ENCODE results near the gene C2CD2.

C2CD2 gene

DNA sequence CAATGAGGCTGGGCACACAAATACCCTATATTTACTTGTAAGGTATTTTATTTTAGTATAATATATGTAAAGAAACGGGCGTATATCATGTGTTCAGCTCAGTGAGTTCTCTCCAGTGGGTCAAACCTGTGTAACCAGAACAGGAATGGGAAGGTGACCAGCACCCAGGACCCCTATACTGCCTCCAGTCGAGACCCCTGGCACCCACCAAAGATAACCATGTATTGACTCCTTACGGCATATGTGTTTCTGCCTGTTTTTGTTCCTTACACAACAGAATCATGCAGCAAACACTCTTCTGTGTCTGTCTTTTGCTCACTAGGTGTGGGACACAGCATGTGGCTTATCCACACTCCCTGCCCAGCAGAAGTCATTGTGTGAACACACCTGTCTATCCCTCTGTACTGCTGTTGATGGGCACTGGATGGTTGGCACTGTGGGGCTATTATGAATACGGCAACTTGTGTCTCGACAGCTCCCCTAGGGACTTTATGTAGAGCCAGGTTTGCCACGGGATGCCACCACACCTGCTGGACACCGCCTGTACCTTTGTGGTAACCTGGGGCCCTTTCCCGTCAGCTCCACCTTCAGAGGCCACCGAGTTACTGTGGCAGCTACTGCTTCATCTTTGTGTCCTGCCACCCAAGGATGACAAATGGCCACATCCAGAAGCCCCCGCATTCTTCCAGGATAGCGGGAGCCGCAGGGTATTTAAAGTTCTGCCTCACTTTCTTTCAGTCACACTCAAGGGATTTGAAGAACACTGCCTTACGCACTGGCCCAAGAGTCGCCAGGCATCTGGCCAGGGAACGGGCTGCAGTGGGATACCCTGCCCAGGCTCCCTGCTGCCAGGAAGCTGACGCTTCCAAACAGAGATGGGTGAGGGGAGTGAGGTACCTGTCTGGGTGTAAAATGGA is 23.5 kb upstream of the C2CD2 start:
- no peaks in the 10 kb centered on the region for H3K27me3 ChIP-seq (ENCODE audit: insufficient read depth, poor library complexity, severe bottlenecking)
- TF ChIP-seq POLR2AphosphoS5 (IDR thresholded peaks at IDR 0.05; ENCODE audit: low read depth) (no peak), GABPA (IDR thresholded peaks at IDR 0.05; ENCODE audit: low read depth) (no peak), SPI1 (IDR thresholded peaks at IDR 0.05; ENCODE audit: borderline replicate concordance, low read depth) (no peak)
- TF ChIP-seq, protein P1, sequence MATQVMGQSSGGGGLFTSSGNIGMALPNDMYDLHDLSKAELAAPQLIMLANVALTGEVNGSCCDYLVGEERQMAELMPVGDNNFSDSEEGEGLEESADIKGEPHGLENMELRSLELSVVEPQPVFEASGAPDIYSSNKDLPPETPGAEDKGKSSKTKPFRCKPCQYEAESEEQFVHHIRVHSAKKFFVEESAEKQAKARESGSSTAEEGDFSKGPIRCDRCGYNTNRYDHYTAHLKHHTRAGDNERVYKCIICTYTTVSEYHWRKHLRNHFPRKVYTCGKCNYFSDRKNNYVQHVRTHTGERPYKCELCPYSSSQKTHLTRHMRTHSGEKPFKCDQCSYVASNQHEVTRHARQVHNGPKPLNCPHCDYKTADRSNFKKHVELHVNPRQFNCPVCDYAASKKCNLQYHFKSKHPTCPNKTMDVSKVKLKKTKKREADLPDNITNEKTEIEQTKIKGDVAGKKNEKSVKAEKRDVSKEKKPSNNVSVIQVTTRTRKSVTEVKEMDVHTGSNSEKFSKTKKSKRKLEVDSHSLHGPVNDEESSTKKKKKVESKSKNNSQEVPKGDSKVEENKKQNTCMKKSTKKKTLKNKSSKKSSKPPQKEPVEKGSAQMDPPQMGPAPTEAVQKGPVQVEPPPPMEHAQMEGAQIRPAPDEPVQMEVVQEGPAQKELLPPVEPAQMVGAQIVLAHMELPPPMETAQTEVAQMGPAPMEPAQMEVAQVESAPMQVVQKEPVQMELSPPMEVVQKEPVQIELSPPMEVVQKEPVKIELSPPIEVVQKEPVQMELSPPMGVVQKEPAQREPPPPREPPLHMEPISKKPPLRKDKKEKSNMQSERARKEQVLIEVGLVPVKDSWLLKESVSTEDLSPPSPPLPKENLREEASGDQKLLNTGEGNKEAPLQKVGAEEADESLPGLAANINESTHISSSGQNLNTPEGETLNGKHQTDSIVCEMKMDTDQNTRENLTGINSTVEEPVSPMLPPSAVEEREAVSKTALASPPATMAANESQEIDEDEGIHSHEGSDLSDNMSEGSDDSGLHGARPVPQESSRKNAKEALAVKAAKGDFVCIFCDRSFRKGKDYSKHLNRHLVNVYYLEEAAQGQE (IDR thresholded peaks at IDR 0.05; ENCODE audit: insufficient replicate concordance, low read depth), result no peak
- TF ChIP-seq, protein P2, sequence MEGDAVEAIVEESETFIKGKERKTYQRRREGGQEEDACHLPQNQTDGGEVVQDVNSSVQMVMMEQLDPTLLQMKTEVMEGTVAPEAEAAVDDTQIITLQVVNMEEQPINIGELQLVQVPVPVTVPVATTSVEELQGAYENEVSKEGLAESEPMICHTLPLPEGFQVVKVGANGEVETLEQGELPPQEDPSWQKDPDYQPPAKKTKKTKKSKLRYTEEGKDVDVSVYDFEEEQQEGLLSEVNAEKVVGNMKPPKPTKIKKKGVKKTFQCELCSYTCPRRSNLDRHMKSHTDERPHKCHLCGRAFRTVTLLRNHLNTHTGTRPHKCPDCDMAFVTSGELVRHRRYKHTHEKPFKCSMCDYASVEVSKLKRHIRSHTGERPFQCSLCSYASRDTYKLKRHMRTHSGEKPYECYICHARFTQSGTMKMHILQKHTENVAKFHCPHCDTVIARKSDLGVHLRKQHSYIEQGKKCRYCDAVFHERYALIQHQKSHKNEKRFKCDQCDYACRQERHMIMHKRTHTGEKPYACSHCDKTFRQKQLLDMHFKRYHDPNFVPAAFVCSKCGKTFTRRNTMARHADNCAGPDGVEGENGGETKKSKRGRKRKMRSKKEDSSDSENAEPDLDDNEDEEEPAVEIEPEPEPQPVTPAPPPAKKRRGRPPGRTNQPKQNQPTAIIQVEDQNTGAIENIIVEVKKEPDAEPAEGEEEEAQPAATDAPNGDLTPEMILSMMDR (IDR thresholded peaks at IDR 0.05; ENCODE audit: insufficient read depth, low read length), result no peak
- DNase-seq (ENCODE audit: low read depth in 1 of 2, low spot score in 1 of 2), result no peak
- no peak overlapping the region for H3K4me3 ChIP-seq (replicated peaks; ENCODE audit: insufficient read depth, low read length)
- no peak overlapping the region for H3K27ac ChIP-seq (replicated peaks)

DNA sequence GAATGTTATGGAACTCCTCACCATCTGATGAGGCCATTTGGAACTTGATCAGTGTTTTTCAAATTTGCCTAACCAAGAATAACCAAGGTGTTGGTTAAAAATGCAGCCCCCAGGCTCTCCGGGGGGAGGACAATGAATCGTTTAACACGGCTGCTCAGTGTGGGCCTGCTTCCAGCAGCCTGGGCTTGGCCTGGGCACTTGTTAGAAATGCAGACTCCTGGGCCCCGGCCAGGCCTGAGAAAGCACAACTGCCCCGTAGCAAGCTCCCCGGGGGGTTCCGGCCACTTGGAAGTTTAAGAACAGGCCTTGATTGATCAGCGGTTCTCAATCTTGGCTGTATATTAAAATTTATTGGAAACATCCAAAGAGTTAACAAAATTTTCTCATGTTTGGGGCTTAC is 22.8 kb upstream of the C2CD2 start:
- H3K27me3 ChIP-seq (ENCODE audit: insufficient read depth, poor library complexity, severe bottlenecking), result no peaks in the 10 kb centered on the region
- no peak for DNase-seq (ENCODE audit: low read depth in 1 of 2, low spot score in 1 of 2)
- no peak overlapping the region for H3K27ac ChIP-seq (replicated peaks)
- no peak overlapping the region for H3K4me3 ChIP-seq (replicated peaks; ENCODE audit: insufficient read depth, low read length)
- TF ChIP-seq POLR2AphosphoS5 (IDR thresholded peaks at IDR 0.05; ENCODE audit: low read depth), result no peak
- TF ChIP-seq, protein P2 (IDR thresholded peaks at IDR 0.05; ENCODE audit: insufficient read depth, low read length), result no peak
- no peak for TF ChIP-seq GABPA (IDR thresholded peaks at IDR 0.05; ENCODE audit: low read depth)
- TF ChIP-seq SPI1 (IDR thresholded peaks at IDR 0.05; ENCODE audit: borderline replicate concordance, low read depth), result no peak
- TF ChIP-seq, protein P1 (IDR thresholded peaks at IDR 0.05; ENCODE audit: insufficient replicate concordance, low read depth), result no peak

DNA sequence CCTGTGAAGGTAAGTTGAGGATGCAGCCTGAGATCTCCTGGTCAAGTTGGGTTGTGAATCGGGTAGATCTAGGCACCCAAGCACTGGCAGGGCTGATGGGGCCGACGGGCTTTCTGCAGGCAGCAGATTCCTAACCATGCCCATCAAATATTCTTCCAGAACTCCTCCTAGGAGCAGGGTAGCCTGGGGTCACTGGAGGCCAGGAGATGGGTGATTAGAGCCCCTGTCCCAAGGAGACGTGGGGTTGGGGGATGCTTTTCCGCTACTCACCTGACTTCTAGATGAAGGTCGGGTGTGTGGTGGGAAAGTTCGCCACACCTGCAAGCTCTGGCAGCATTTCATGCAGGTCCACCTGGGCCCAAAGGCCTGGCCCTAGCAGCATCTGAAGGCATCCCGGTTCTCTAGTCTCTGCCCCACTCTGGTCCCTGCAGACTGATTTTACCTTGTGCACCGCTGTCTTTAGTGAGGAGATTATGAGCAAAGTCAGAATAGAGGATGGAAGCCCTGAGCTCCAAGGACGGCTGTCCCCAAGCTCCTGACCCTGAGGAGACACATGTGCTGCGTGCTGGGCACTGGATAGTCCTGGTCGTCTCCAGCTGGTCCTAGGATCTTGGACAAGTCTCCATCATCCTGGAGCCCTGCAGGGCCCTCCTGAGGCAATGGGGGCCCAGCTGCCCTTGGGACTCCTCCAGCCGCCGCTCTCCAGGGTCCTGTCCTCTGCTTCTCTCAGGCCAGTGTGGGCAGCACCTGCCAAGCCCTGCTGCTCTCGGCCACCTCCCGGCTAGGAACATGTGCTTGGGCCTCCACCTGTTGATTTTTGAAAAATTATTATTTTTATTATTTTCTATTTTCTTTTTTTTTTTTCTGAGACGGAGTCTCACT is 21.8 kb upstream of the C2CD2 start:
- Histone ChIP-seq H3K27me3 (ENCODE audit: insufficient read depth, poor library complexity, severe bottlenecking) (no peaks in the 10 kb centered on the region), H3K27ac (replicated peaks) (no peak overlapping the region), H3K4me3 (replicated peaks; ENCODE audit: insufficient read depth, low read length) (no peak overlapping the region)
- TF ChIP-seq SPI1 (IDR thresholded peaks at IDR 0.05; ENCODE audit: borderline replicate concordance, low read depth), result no peak
- TF ChIP-seq, protein P1 (IDR thresholded peaks at IDR 0.05; ENCODE audit: insufficient replicate concordance, low read depth), result peak; percentile 88
- DNase-seq (ENCODE audit: low read depth in 1 of 2, low spot score in 1 of 2), result no peak
